ENCODE results near the gene TCF7L2. TPM values are rescaled to one million over a fixed set of nuclear protein-coding genes. Genes with fewer than 3 reads are reported as not detected.
A peak's percentile ranks its signal among the peaks of the same experiment; 100 is the strongest.

The TCF7L2 gene
- total and polyA plus RNA-seq, 8 donors = 6.7 to 179 (median 61.7) TPM

- no peak for TF ChIP-seq CTCF (IDR thresholded peaks at IDR 0.05)
- TF ChIP-seq EP300 (IDR thresholded peaks at IDR 0.05) = no peak
- TF ChIP-seq POLR2AphosphoS5 (IDR thresholded peaks at IDR 0.05) = no peak
- TF ChIP-seq POLR2A (IDR thresholded peaks at IDR 0.05) = no peak
Observed at GRCh38 chr10:112907893-112908292, 42.2 kb upstream of the TCF7L2 start.

GRCh38 chr10:112911206-112911605 is 38.8 kb upstream of the TCF7L2 start:
- 82 to 95% (median 90%) methylated on average over 2 of the region's 2 CpGs for WGBS, 5 donors
- H3K27ac ChIP-seq = no peak overlapping the region

More at GRCh38 chr10:112907893-112908292, 42.2 kb upstream of the TCF7L2 start:
- H3K9me3 ChIP-seq = no peaks in the 10 kb centered on the region
- no peaks in the 10 kb centered on the region for H3K36me3 ChIP-seq
- DNase-seq = no peak
- no peak overlapping the region for H3K27ac ChIP-seq
- 68 to 91% (median 82%) methylated on average over 6 of the region's 6 CpGs for WGBS, 5 donors
- intact Hi-C loops (cut with DNase I; ENCODE audit: low total_unique reads) = no loop called here
- H3K27me3 ChIP-seq = no peaks in the 10 kb centered on the region
- H3K4me1 ChIP-seq = no peaks in the 10 kb centered on the region
- H3K4me3 ChIP-seq = no peak overlapping the region

GRCh38 chr10:112912410-112912928 is 37.6 kb upstream of the TCF7L2 start:
- no peaks in the 10 kb centered on the region for H3K36me3 ChIP-seq
- H3K27ac ChIP-seq = peak overlapping the region in 1 of 5 donors; percentile 0
- 65 to 77% (median 75%) methylated on average over 15 of the region's 15 CpGs for WGBS, 5 donors
- H3K4me1 ChIP-seq = peaks cover 0 to 17% (median 0%) of the 10 kb centered on the region in 4 donors
- intact Hi-C loops (cut with DNase I; ENCODE audit: low total_unique reads) = no loop called here
- TF ChIP-seq POLR2AphosphoS5 (IDR thresholded peaks at IDR 0.05) (no peak), CTCF (IDR thresholded peaks at IDR 0.05) (no peak), EP300 (IDR thresholded peaks at IDR 0.05) (no peak), POLR2A (IDR thresholded peaks at IDR 0.05) (no peak)
- DNase-seq = peak in 1 of 2 donors; percentile 47
- H3K4me3 ChIP-seq = no peak overlapping the region
- H3K27me3 ChIP-seq = no peaks in the 10 kb centered on the region
- no peaks in the 10 kb centered on the region for H3K9me3 ChIP-seq

More at GRCh38 chr10:112911206-112911605, 38.8 kb upstream of the TCF7L2 start:
- intact Hi-C loops (cut with DNase I; ENCODE audit: low total_unique reads) = no loop called here
- Histone ChIP-seq H3K9me3 (no peaks in the 10 kb centered on the region), H3K27me3 (no peaks in the 10 kb centered on the region), H3K4me3 (no peak overlapping the region), H3K36me3 (no peaks in the 10 kb centered on the region), H3K4me1 (peaks cover 0 to 12% (median 0%) of the 10 kb centered on the region in 4 donors)
- TF ChIP-seq POLR2AphosphoS5 (IDR thresholded peaks at IDR 0.05) = no peak
- TF ChIP-seq EP300 (IDR thresholded peaks at IDR 0.05) = no peak
- TF ChIP-seq POLR2A (IDR thresholded peaks at IDR 0.05) = no peak
- no peak for TF ChIP-seq CTCF (IDR thresholded peaks at IDR 0.05)
- DNase-seq = peak in 1 of 2 donors; percentile 46

GRCh38 chr10:112913255-112913654 is 36.8 kb upstream of the TCF7L2 start:
- H3K4me1 ChIP-seq = peaks cover 0 to 17% (median 0%) of the 10 kb centered on the region in 4 donors
- no peak overlapping the region for H3K4me3 ChIP-seq
- no peak for DNase-seq
- no peaks in the 10 kb centered on the region for H3K27me3 ChIP-seq
- TF ChIP-seq EP300 (IDR thresholded peaks at IDR 0.05) (no peak), POLR2AphosphoS5 (IDR thresholded peaks at IDR 0.05) (no peak), POLR2A (IDR thresholded peaks at IDR 0.05) (no peak), CTCF (IDR thresholded peaks at IDR 0.05) (no peak)
- WGBS, 5 donors = 43 to 97% (median 87%) methylated on average over 1 of the region's 1 CpG; no CpG with 5 or more reads in 1 of the 5 donors
- H3K36me3 ChIP-seq = no peaks in the 10 kb centered on the region
- intact Hi-C loops (cut with DNase I; ENCODE audit: low total_unique reads) = no loop called here
- H3K9me3 ChIP-seq = no peaks in the 10 kb centered on the region
- no peak overlapping the region for H3K27ac ChIP-seq

Data from stomach (tissue), 9 donors.